ENCODE measurements around the gene ZNF280B. TPM values are rescaled to one million over a fixed set of nuclear protein-coding genes. Genes with fewer than 3 reads are reported as not detected.
"Not testable (repeated sequence)": the region's sequence is repeated elsewhere in the genome, so short reads cannot be mapped to it uniquely, and the experiment has no call there.

Gene ZNF280B
- total RNA-seq, 1 experiment from 2014 or later = 2.7 TPM

DNA sequence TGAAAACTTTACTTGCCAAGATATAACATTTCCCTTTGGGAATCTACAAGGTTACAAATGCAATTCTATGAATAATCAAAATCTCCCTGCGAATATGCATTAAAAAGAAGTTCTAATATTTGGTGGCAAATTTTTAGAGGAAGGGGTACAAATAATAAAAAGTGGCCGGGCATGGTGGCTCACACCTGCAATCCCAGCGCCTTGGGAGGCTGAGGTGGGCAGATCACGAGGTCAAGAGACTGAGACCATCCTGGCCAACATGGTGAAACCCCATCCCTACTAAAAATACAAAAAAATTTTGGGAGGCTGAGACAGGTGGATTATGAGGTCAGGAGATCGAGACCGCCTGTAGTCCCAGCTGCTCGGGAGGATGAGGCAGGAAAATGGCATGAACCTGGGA, 47.0 kb downstream of the ZNF280B start:
- H3K27ac ChIP-seq = no peak overlapping the region
- DNase-seq (ENCODE audit: low read depth in 1 of 2, low spot score in 2 of 2) = no peak
- no peaks in the 10 kb centered on the region for H3K4me1 ChIP-seq (replicated peaks)
- no peaks in the 10 kb centered on the region; the same call in 1 of the 2 replicates for H3K27me3 ChIP-seq (replicated peaks)
- H3K9me3 ChIP-seq (replicated peaks) = peaks cover 6% of the 10 kb centered on the region; the same call in 1 of the 2 replicates
- H3K4me3 ChIP-seq = no peak overlapping the region
- H3K36me3 ChIP-seq = no peaks in the 10 kb centered on the region

DNA sequence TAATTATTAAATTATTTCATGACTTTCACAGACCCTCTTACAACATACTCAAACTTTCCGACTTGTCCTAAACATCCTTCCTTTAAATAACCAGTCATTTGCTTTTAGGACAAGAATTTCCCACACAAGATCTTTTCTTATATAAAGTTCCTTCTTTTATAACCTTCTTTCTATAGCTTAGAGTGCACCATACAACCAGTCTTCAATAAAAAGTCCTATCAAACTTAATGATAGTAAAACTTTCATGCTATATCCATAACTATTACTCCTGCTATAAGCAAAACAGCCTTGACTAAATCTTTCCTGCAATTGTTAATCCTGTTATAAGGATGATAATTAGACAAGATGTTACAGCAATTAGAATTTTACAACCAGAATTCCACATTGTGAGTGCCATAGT, 47.4 kb downstream of the ZNF280B start:
- Histone ChIP-seq H3K4me1 (replicated peaks) (no peaks in the 10 kb centered on the region), H3K4me3 (no peak overlapping the region), H3K36me3 (no peaks in the 10 kb centered on the region), H3K27ac (no peak overlapping the region), H3K27me3 (replicated peaks) (no peaks in the 10 kb centered on the region; the same call in 1 of the 2 replicates), H3K9me3 (replicated peaks) (peaks cover 6% of the 10 kb centered on the region; the same call in 1 of the 2 replicates)
- DNase-seq (ENCODE audit: low read depth in 1 of 2, low spot score in 2 of 2) = no peak

DNA sequence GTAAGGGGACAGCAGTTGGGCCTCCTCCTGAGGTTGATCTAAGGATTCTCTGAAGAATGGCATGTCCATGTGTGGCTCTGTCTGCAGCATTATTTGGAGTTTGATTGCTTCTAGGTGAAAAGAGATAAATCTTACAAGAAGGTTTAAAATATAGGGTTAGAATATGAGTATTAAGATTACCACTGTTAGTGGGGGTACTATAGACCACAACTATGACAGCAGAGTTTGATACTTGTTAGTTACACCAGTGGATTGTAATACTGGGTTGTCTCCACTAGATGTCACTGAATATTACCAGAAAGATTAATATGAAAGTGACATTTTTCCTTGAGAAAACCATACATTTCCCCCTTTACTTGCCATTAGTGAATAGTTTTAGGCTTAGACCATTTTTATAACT, 47.9 kb downstream of the ZNF280B start:
- H3K27ac ChIP-seq = no peak overlapping the region
- no peaks in the 10 kb centered on the region for H3K4me1 ChIP-seq (replicated peaks)
- no peak overlapping the region for H3K4me3 ChIP-seq
- H3K36me3 ChIP-seq = no peaks in the 10 kb centered on the region
- no peak for DNase-seq (ENCODE audit: low read depth in 1 of 2, low spot score in 2 of 2)
- H3K27me3 ChIP-seq (replicated peaks) = no peaks in the 10 kb centered on the region; the same call in 1 of the 2 replicates
- peaks cover 6% of the 10 kb centered on the region; the same call in 1 of the 2 replicates for H3K9me3 ChIP-seq (replicated peaks)

DNA sequence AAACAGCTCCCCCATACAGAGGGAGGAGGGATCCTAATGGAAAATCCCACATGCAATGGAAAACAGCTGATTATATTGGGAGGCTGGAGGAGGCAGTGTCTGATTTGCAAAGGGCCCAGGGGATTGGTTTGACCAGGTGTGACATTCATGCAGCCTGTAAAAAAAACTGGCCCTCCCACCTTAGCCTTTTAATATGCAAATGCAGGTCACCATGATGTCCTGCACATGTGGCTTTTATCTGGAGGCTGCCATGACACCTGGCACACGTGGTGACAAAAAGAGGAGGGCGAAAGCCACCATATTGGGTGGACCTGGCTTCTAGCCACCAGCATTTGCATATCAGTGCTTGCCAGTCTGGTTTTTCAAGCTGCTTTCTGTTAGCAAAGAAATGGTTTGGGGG, 48.5 kb downstream of the ZNF280B start:
- Histone ChIP-seq H3K27ac (no peak overlapping the region), H3K27me3 (replicated peaks) (no peaks in the 10 kb centered on the region; the same call in 1 of the 2 replicates), H3K4me1 (replicated peaks) (no peaks in the 10 kb centered on the region), H3K9me3 (replicated peaks) (peaks cover 6% of the 10 kb centered on the region; the same call in 1 of the 2 replicates), H3K4me3 (no peak overlapping the region), H3K36me3 (no peaks in the 10 kb centered on the region)
- DNase-seq (ENCODE audit: low read depth in 1 of 2, low spot score in 2 of 2) = no peak

DNA sequence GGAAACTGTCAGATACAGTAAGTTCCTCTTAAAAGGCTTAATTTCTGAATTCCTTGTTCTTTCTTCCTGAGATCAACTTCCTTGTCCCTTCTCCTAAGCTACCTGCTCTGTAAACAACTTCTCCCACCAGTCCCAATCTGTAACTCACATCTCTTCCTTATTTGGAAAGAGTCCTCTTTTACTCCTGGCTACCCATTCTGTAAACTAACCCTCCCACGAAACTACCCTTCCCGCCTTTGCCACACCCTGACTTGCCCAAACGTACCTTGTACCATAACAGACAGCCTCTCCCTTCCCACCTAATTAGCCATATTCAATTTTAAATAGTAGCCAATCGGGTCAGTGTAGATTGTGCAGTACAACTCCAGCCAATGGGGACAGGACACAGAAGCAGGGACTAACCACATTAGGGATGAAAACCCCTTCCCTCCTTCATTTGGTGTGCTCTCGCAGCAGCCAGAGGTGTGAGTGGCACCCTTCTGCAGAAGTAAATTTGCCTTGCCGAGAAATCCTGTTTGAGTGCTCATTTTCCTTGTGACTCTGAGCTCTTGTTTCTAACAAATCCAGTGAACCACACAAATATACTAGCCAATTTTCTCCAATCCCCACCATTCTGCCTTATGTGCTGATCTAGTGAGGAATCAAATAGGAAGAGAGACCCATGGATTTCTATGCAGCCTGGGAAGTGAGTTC, 49.5 kb downstream of the ZNF280B start:
- H3K4me1 ChIP-seq (replicated peaks) = no peaks in the 10 kb centered on the region
- no peaks in the 10 kb centered on the region for H3K36me3 ChIP-seq
- no peak overlapping the region for H3K27ac ChIP-seq
- no peak overlapping the region for H3K4me3 ChIP-seq
- no peaks in the 10 kb centered on the region; the same call in 1 of the 2 replicates for H3K27me3 ChIP-seq (replicated peaks)
- no peak for DNase-seq (ENCODE audit: low read depth in 1 of 2, low spot score in 2 of 2)
- peaks cover 6% of the 10 kb centered on the region; the same call in 1 of the 2 replicates for H3K9me3 ChIP-seq (replicated peaks)

DNA sequence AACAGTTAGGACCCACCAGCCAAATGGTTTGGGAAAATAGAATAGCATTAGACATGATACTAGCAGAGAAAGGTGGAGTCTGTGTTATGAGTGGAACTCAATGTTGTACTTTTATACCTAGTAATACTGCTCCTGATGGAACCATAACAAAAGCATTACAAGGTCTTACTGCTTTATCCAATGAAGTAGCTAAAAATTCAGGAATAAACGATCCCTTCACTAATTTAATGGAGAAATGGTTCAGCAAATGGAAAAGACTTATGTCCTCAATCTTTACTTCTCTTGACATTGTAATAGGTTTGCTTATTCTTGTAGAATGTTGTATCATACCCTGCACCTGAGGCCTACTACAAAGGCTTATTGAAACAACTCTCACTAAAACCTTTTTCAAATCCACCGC, 50.2 kb downstream of the ZNF280B start:
- no peak for DNase-seq (ENCODE audit: low read depth in 1 of 2, low spot score in 2 of 2)
- no peak overlapping the region for H3K4me3 ChIP-seq
- H3K27ac ChIP-seq = no peak overlapping the region
- no peaks in the 10 kb centered on the region for H3K36me3 ChIP-seq
- no peaks in the 10 kb centered on the region for H3K4me1 ChIP-seq (replicated peaks)
- peaks cover 6% of the 10 kb centered on the region; the same call in 1 of the 2 replicates for H3K9me3 ChIP-seq (replicated peaks)
- no peaks in the 10 kb centered on the region; the same call in 1 of the 2 replicates for H3K27me3 ChIP-seq (replicated peaks)

DNA sequence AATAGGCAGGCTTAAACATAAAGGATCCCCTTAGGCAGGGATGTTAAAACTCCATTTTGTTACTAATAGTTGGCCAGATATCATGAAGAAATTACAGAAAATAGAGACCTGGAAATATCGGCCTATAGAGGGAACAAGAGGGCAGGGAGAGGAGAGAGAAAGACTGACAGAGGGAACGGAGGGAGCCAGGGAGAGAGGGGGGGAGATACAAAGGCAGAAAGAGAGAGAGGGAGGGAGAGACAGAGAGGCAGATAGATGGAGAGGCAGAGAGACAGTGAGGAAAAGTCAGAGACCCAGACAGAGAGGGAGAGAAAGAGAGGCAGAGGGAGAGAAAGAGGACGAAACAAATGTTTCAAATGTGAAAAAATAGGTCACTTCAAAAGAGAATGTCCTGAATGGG, 53.5 kb downstream of the ZNF280B start:
- no peak overlapping the region for H3K4me3 ChIP-seq
- no peaks in the 10 kb centered on the region for H3K36me3 ChIP-seq
- H3K9me3 ChIP-seq (replicated peaks) = peaks cover 6% of the 10 kb centered on the region; the same call in 1 of the 2 replicates
- H3K4me1 ChIP-seq (replicated peaks) = no peaks in the 10 kb centered on the region
- H3K27me3 ChIP-seq (replicated peaks) = peaks cover 5% of the 10 kb centered on the region
- DNase-seq (ENCODE audit: low read depth in 1 of 2, low spot score in 2 of 2) = no peak
- H3K27ac ChIP-seq = no peak overlapping the region

DNA sequence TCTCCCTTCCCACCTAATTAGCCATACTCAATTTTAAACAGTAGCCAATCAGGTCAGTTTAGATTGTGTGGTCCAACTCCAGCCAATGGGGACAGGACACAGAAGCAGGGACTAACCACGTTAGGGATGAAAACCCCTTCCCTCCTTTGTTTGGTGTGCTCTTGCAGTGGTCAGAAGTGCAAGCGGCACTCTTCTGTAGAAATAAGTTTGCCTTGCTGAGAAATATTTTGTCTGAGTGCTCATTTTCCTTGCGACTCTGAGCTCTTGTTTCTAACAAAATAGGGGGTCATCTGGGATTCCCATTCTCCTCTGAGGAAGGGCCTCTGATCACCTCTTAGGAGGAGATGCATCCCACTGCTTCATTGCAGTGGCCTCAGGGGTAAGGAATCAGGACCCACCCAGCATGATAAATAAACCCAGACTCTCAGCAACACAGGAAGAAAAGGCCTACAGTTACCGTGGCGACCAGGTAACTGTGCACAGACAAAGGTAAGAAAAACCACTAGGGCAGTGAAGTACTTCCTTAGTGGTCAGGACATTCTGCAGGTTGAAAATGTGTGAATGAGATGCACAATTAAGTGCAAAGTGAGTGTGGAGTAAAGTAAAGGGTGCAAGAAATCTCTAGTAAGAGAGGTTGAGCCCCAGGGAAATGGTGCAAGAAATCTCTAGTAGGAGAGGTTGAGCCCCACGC, 55.4 kb downstream of the ZNF280B start:
- Histone ChIP-seq H3K4me1 (replicated peaks) (no peaks in the 10 kb centered on the region), H3K4me3 (no peak overlapping the region), H3K27ac (no peak overlapping the region), H3K27me3 (replicated peaks) (peaks cover 8% of the 10 kb centered on the region), H3K9me3 (replicated peaks) (no peaks in the 10 kb centered on the region), H3K36me3 (no peaks in the 10 kb centered on the region)
- DNase-seq (ENCODE audit: low read depth in 1 of 2, low spot score in 2 of 2) = no peak

DNA sequence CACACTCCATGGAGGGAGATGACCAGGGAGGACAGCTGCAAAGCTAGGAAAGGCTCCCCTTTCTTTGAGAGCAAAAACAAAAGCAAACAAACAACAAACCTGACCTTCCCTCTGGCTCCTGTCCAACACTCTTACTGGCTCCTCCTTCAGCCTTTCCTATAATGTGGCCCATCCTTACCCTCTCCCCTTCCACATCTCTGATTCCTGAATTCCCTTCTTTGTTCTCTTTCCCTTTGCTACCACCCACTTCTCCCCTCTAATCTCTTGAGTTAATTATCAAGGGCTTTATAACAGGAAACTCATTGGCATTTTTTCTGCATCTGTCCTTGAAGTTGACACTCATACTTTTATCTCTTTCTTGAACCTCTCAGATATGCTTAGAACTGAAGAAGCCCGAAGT, 56.3 kb downstream of the ZNF280B start:
- Histone ChIP-seq H3K4me3 (no peak overlapping the region), H3K27ac (no peak overlapping the region), H3K27me3 (replicated peaks) (peaks cover 16% of the 10 kb centered on the region), H3K4me1 (replicated peaks) (no peaks in the 10 kb centered on the region), H3K9me3 (replicated peaks) (no peaks in the 10 kb centered on the region), H3K36me3 (no peaks in the 10 kb centered on the region)
- DNase-seq (ENCODE audit: low read depth in 1 of 2, low spot score in 2 of 2) = no peak

DNA sequence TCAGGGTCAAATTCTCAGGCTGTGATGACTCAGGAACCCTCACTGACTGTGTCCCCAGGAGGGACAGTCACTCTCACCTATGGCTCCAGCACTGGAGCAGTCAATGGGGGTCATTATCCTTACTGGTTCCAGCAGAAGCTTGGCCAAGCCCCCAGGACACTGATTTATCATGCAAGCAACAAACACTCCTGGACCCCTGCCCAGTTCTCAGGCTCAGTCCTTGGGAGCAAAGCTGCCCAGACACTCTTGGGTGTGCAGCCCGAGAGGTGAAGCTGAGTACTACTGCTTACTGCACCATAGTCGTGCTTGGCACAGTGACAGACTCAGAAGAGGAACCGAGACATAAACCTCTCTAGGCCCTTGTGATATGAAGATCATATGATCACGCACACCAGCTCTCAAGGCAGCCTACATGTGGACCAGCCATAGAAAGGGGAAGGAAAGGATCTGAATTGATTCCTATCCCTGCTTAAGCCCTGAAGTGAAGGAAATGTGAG, 58.2 kb downstream of the ZNF280B start:
- no peaks in the 10 kb centered on the region for H3K4me1 ChIP-seq (replicated peaks)
- peaks cover 21% of the 10 kb centered on the region for H3K27me3 ChIP-seq (replicated peaks)
- no peak for DNase-seq (ENCODE audit: low read depth in 1 of 2, low spot score in 2 of 2)
- no peaks in the 10 kb centered on the region for H3K36me3 ChIP-seq
- no peak overlapping the region for H3K4me3 ChIP-seq
- no peak overlapping the region for H3K27ac ChIP-seq
- H3K9me3 ChIP-seq (replicated peaks) = no peaks in the 10 kb centered on the region

DNA sequence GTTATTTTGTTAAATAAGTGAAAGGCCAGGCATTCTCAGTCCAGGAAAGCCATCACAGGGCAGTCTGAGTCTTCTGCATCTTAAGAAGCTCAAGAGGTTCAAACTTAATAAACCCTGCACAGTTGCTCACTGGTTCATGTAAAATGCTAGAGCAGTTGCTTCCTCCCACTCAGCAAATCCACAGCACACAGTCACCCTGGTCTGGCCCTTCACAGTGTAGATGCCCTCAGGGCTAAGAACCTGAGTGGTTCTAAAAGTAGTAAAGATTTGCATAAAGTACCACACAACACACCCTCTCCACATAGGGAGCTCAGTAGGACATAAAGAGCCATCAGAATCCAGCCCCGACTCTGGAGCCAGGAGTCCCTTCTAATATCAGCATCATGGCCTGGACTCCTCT, 58.7 kb downstream of the ZNF280B start:
- Histone ChIP-seq H3K4me3 (no peak overlapping the region), H3K27ac (no peak overlapping the region), H3K36me3 (no peaks in the 10 kb centered on the region), H3K9me3 (replicated peaks) (no peaks in the 10 kb centered on the region), H3K4me1 (replicated peaks) (no peaks in the 10 kb centered on the region), H3K27me3 (replicated peaks) (peaks cover 21% of the 10 kb centered on the region)
- no peak for DNase-seq (ENCODE audit: low read depth in 1 of 2, low spot score in 2 of 2)

DNA sequence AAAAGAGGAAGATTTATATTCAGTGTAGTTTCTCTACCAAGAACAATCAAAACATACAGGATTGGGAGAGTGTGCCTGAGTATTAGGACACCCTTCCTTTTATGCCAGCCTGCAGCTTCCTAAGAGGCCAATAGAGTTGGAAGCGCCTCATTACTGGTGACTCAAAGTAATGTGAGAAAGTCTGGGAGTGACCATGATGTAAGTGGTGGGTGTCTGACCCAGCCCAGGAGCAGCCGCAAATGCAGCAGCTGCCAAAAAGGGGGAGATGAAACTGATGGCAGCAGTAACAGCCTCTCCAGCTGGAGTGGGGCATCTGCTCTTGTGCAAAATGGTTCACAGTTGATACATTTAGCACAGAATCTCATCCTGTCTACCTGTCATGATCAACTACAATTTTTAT, 62.0 kb downstream of the ZNF280B start:
- Histone ChIP-seq H3K27ac (no peak overlapping the region), H3K36me3 (no peaks in the 10 kb centered on the region), H3K4me3 (no peak overlapping the region), H3K27me3 (replicated peaks) (peaks cover 21% of the 10 kb centered on the region), H3K4me1 (replicated peaks) (no peaks in the 10 kb centered on the region), H3K9me3 (replicated peaks) (no peaks in the 10 kb centered on the region)
- no peak for DNase-seq (ENCODE audit: low read depth in 1 of 2, low spot score in 2 of 2)

DNA sequence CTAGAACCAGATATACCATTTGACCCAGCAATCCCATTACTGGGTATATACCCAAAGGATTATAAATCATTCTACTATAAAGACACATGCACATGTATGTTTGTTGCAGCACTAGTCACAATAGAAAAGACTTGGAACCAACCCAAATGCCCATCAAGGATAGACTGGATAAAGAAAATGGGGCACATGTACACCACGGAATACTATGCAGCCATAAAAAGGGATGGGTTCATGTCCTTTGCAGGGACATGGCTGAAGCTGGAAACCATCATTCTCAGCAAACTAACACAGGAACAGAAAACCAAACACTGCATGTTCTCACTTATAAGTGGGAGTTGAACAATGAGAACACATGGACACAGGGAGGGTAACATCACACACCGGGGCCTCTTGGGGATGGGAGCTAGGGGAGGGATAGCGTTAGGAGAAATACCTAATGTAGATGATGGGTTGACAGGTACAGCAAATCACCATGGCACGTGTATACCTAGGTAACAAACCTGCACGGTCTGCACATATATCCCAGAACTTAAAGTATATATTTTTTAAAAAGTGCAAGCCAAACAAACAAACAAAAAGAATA, 64.4 kb downstream of the ZNF280B start:
- not testable (repeated sequence) for H3K36me3 ChIP-seq; H3K4me3 ChIP-seq; H3K4me1 ChIP-seq (replicated peaks); DNase-seq (ENCODE audit: low read depth in 1 of 2, low spot score in 2 of 2); H3K9me3 ChIP-seq (replicated peaks); H3K27ac ChIP-seq
- peaks cover 16% of the 10 kb centered on the region; the same call in 1 of the 2 replicates for H3K27me3 ChIP-seq (replicated peaks)

Measured in SJSA1 (cell line).